Hepatocyte (in vitro differentiated cells): ENCODE data around the gene C1QTNF7. TPM values are rescaled to one million over a fixed set of nuclear protein-coding genes. Genes with fewer than 3 reads are reported as not detected.

Experiments
- DNase-seq: peaks from one replicate; pipeline ENCODE4 v3.0.0-alpha.2; 2016; ENCODE audit warnings: low spot score
- H2AFZ ChIP-seq: fragments of 200-600 bp; sonication (generic); 2 replicates; pipeline ENCODE4 v1.6.0; 2016; ENCODE audit warnings: antibody characterized with exemption, mild to moderate bottlenecking
- H3K27ac ChIP-seq: fragments of 200-600 bp; sonication (generic); 2 replicates; pipeline ENCODE4 v1.5.1; 2016; ENCODE audit warnings: mild to moderate bottlenecking
- H3K27me3 ChIP-seq: fragments of 200-600 bp; sonication (generic); 2 replicates; pipeline ENCODE4 v1.6.1; 2016
- H3K36me3 ChIP-seq: fragments of 200-600 bp; sonication (generic); replicated peaks from 2 replicates; pipeline ENCODE4 v1.5.1; 2016; ENCODE audit warnings: low read depth; ENCODE audit not compliant: insufficient read depth
- H3K4me1 ChIP-seq: fragments of 200-600 bp; sonication (generic); 2 replicates; pipeline ENCODE4 v1.5.1; 2016; ENCODE audit warnings: mild to moderate bottlenecking, moderate library complexity; ENCODE audit not compliant: insufficient read depth
- H3K4me2 ChIP-seq: fragments of 200-600 bp; sonication (generic); 2 replicates; pipeline ENCODE4 v1.6.0; 2016
- H3K4me3 ChIP-seq: fragments of 200-600 bp; sonication (generic); 2 replicates; pipeline ENCODE4 v1.5.1; 2016; ENCODE audit warnings: mild to moderate bottlenecking
- H3K79me2 ChIP-seq: fragments of 200-600 bp; sonication (generic); 2 replicates; pipeline ENCODE4 v1.6.0; 2017; ENCODE audit warnings: mild to moderate bottlenecking
- H3K9me2 ChIP-seq: fragments of 200-600 bp; sonication (generic); replicated peaks from 2 replicates; pipeline ENCODE4 v1.6.0; 2017; ENCODE audit warnings: mild to moderate bottlenecking; ENCODE audit not compliant: insufficient read depth
- H3K9me3 ChIP-seq: fragments of 200-600 bp; sonication (generic); 2 replicates; pipeline ENCODE4 v1.5.1; 2016; ENCODE audit warnings: low read depth, mild to moderate bottlenecking
- H4K20me1 ChIP-seq: fragments of 200-600 bp; sonication (generic); 2 replicates; pipeline ENCODE4 v1.6.0; 2016; ENCODE audit warnings: mild to moderate bottlenecking; ENCODE audit not compliant: insufficient read depth, poor library complexity, severe bottlenecking
- CTCF ChIP-seq: fragments of 200-600 bp; sonication (generic); IDR thresholded peaks from 2 replicates; pipeline ENCODE4 v1.5.1; 2016; ENCODE audit warnings: antibody characterized with exemption, mild to moderate bottlenecking; ENCODE audit not compliant: poor library complexity
- EZH2 ChIP-seq: fragments of 200-600 bp; sonication (generic); IDR thresholded peaks from 2 replicates; pipeline ENCODE4 v1.6.1; 2016; ENCODE audit warnings: antibody characterized with exemption, mild to moderate bottlenecking, borderline replicate concordance
- EZH2phosphoT487 ChIP-seq: fragments of 200-600 bp; sonication (generic); IDR thresholded peaks from one replicate; pipeline ENCODE4 v1.6.1; 2018; ENCODE audit warnings: antibody characterized with exemption, mild to moderate bottlenecking, low read depth, moderate library complexity; ENCODE audit not compliant: unreplicated experiment, severe bottlenecking
- WGBS: methylation state at CpG from one replicate; pipeline ENCODE4 v1.1.6; 2016; ENCODE audit warnings: low lambda C conversion rate; ENCODE audit errors: missing lambda C conversion rate; 5-methylcytosine and 5-hydroxymethylcytosine counted together
- polyA plus RNA-seq: library from polyadenylated mRNA; unstranded; fragments of >200 nt; fragmentation: Nextera tagmentation; extraction: Ambion mirVana; gene quantifications from 2 replicates; pipeline ENCODE4 v1.2.1, GENCODE V29; 2016
- total RNA-seq: library from RNA; depleted of rRNA; stranded (reverse); fragments of >200 nt; gene quantifications from 2 replicates; pipeline ENCODE4 v1.2.3, GENCODE V29; 2014

C1QTNF7 gene
- total and polyA plus RNA-seq, 2 experiments from 2014 or later: 1.4 TPM

DNA sequence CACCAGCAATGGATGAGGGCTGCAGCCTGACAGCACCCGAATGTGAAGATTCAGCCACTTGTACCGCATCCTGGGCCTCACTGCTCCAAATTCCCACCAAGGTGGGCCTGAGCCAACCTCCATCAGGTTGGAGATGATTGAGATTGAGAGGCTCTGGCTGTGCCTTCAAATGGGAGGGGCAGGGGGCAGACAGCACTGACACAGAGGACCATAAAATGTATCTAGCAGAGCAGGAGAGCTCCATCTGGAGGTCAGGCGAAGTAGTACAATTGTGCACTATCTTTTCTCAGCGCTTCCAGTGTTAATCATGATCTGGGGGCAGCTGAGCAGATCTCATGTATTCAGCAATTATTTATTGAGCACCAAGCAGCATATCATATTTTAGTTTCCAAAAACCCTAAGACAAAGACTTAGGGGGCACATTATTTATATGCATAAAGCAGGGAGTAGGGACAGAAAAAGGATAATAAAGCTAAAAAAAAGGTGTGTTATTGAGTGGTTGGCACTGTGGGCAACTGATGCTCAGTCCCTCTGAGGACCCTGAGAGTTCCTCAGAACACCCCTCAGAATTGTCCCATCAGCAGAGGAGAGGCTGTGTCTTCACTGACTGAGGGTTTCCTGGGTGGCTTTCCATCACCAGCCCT is 31.6 kb upstream of the C1QTNF7 start:
- H3K9me2 ChIP-seq: no peaks in the 10 kb centered on the region
- 53% methylated on average over 4 of the region's 4 CpGs for WGBS
- no peaks in the 10 kb centered on the region for H3K79me2 ChIP-seq
- H3K4me3 ChIP-seq: no peak overlapping the region
- no peaks in the 10 kb centered on the region for H3K27me3 ChIP-seq
- H4K20me1 ChIP-seq: no peaks in the 10 kb centered on the region
- no peaks in the 10 kb centered on the region for H3K9me3 ChIP-seq
- H3K4me1 ChIP-seq: peaks cover 9% of the 10 kb centered on the region
- peak; percentile 61 for DNase-seq
- no peak overlapping the region for H3K4me2 ChIP-seq
- H3K36me3 ChIP-seq: no peaks in the 10 kb centered on the region
- TF ChIP-seq EZH2 (no peak), CTCF (peak; percentile 59), EZH2phosphoT487 (no peak)
- H3K27ac ChIP-seq: no peak overlapping the region
- H2AFZ ChIP-seq: no peak overlapping the region

DNA sequence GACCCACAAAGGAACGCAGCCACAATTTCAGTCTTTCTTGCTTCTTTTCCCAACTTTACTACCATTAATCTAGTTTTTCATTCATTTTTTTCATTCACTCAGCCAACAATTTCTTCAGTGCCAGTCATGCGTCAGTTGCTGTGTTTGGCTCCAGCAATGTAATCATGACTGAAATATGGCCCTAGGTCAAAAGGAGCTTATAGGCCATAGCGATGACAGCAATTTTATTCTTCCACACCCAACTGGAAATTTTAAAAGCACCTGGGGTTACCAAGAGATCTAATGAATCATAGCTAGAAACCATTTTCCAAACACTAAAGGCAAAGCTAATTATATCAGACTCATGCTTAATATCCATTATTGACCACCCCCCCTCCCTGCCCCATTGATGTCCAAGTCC is 29.8 kb upstream of the C1QTNF7 start:
- no peak for DNase-seq
- Histone ChIP-seq H3K4me1 (peaks cover 14% of the 10 kb centered on the region), H3K27me3 (no peaks in the 10 kb centered on the region), H3K27ac (no peak overlapping the region), H3K79me2 (no peaks in the 10 kb centered on the region), H3K36me3 (no peaks in the 10 kb centered on the region), H3K9me3 (no peaks in the 10 kb centered on the region), H3K9me2 (no peaks in the 10 kb centered on the region), H2AFZ (no peak overlapping the region), H4K20me1 (no peaks in the 10 kb centered on the region), H3K4me3 (no peak overlapping the region), H3K4me2 (no peak overlapping the region)
- TF ChIP-seq EZH2phosphoT487 (no peak), CTCF (no peak), EZH2 (no peak)
- WGBS: 85% methylated on average over 3 of the region's 3 CpGs

- Histone ChIP-seq H3K4me1 (peaks cover 14% of the 10 kb centered on the region), H2AFZ (no peak overlapping the region), H3K4me2 (no peak overlapping the region), H3K9me3 (no peaks in the 10 kb centered on the region), H3K27ac (no peak overlapping the region), H3K9me2 (no peaks in the 10 kb centered on the region), H3K4me3 (no peak overlapping the region), H3K36me3 (no peaks in the 10 kb centered on the region), H3K27me3 (no peaks in the 10 kb centered on the region), H3K79me2 (no peaks in the 10 kb centered on the region), H4K20me1 (no peaks in the 10 kb centered on the region)
- TF ChIP-seq EZH2phosphoT487 (no peak), EZH2 (no peak), CTCF (no peak)
- WGBS: 66% methylated on average over 4 of the region's 4 CpGs
- DNase-seq: no peak
Observed at GRCh38 chr4:15398732-15399131, 29.1 kb upstream of the C1QTNF7 start.
